ENCODE results near the gene SPP2.

Gene SPP2

GRCh38 chr2:234038076-234038802, 12.3 kb upstream of the SPP2 start:
- DNase-seq (ENCODE audit: low read depth), result no peak

DNA sequence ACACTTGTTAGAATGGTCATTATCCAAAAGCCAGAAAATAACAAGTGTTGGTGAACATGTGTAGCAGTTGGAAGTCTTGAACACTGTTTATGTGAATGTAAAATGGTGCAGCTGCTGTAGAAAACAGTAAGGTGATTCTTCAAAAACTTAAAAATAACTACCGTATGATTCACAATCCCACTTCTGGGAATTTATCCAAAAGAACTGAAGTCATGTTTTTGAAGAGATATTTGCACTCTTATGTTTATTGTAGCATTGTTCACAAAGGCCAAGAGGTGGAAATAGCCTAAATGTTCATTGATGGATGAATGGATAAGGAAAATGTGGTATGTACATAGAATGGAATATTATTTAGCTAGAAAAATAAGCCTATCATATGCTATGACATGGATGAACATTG, 6.3 kb upstream of the SPP2 start:
- no peak for DNase-seq (ENCODE audit: low read depth)

DNA sequence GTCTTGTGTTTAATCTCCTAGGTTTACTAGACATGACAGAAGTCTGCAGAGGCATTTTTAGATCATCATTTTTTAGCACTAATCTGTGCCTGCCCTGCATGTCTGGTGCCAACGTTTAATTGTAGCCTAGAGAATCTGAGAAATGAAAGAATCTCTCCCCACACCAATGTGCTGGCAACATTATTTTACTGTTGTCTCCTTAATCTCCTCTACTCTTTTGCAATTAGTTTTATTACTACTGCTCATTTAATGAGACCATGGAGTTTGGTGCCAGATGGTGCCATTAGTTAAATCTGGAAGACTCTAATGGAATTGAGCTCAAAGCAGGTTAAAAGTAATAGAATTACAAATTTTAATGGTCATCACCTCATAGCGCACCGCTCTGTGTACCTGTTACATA, 4.0 kb upstream of the SPP2 start:
- DNase-seq (ENCODE audit: low read depth), result no peak

GRCh38 chr2:234047361-234047760, 3.1 kb upstream of the SPP2 start:
- DNase-seq (ENCODE audit: low read depth), result no peak

DNA sequence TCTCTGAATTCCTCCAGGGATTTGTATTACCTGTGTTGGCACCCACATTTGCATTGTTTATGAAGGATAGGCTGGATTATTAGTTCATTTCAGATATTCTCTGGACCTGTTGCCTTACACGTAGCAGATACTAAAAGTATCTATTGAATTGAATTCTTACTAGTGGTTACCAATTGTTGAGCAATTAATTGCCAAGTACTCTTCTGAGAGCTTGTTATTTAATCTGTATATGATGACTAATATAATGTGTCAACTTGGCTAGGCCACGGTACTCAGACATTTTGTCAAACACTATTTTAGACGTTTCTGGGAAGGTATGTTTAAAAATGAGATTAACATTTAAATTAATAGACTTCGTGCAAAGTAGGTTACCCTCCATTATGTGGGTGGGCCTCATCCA, 2.5 kb upstream of the SPP2 start:
- DNase-seq (ENCODE audit: low read depth), result no peak

DNA sequence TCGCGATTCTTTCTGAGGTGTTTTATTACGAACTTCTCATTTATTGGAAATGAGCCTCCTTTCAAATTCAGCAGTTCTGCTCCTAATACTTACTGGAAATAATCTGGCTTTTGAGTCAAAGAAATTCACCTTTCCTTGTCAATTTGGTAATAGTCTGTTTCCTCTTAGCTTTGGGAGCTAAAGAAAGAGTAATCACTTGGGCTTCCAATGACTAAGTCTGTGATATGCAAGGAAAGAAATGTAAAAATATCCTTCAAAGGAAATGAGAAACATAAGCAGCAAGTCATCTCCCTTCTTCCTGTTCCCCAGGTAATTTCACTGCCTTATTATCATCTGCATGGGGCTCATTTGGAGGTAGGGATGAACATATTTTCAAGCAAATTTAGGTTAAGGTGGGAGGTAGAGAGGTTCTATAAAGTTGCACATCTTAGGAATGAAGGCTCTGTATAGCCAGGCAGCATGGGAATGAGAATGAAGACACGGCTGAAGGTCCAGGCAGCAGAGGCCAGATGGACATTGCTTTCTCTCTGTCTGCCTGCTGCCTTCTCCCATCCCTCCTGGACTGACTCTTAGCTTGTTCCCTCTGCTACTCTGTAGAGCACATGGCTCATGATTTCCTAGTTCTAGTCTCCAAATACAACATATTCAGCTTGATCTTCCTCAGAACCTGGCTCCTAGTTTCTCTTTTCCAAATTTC, 1.0 kb downstream of the SPP2 start:
- no peak for DNase-seq (ENCODE audit: low read depth)

DNA sequence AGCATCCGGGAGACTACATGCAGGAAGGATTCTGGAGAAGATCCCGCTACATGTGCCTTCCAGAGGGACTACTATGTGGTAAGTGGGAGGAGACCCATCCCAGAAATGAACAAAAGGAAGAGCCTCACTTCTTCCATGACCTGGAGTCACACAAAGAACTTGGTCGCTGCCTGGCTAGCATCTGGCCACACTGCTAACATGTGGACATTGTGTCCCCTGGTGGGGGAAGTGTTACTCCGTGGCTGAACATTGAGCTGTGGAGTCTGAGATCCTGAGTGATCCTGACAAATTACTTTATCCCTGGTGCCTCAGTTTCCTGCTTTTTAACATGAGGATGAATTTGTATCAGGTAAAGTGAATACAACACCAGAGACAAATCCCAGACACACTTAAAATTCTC, 8.4 kb downstream of the SPP2 start:
- no peak for DNase-seq (ENCODE audit: low read depth)

- no peak for DNase-seq (ENCODE audit: low read depth)
Observed at GRCh38 chr2:234060236-234060635, 9.7 kb downstream of the SPP2 start.

DNA sequence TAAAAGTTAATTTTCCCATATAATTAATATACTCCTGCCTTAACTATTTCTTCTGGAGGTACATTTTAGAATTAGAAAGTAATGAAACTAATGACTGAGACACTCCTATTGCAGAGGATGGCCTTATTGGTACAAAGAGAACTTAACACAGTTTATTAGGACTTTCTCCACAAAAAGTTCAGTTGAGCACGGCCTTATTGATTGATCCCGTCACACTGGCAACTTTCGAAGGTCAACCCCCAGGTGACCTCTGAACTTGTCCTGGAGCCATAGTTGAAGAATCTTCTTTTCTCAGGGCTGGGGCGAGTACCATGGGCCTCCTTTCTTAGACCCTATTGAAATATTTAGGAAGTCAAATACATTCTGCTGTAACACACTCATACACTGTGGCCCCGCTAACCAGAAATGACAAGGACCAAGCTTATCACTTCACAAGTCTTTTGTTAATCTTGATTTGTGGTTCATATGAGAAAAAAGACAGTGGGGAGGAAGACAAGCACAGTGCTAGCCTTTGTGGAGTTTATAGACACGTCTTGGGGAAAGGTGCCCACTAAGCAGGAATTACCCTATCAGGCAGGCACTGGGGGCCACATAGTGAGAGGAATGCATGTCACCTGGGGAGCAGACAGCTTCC, 11.2 kb downstream of the SPP2 start:
- DNase-seq (ENCODE audit: low read depth), result no peak

- DNase-seq (ENCODE audit: low read depth), result no peak
Observed at GRCh38 chr2:234066587-234066986, 16.1 kb downstream of the SPP2 start.

- no peak for DNase-seq (ENCODE audit: low read depth)
Observed at GRCh38 chr2:234071664-234072063, 21.2 kb downstream of the SPP2 start.

DNA sequence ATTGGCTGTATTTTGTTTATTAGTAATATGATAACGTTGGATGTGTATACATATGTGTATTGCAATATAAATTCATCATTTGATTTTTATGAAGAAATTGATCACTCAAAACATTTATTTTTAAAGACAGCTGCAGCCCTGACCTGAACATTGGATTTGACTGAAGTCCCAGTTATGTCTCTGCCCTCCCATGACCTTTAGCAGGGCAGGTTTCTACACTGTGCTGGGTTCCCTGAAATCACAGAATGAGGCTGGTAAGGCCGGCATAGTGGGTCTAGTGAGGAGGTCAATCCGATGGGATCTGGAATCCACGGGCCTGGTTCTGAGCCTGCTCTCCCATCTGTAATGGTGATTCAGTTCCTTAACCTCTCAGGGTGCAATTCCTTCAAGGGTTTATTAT, 22.0 kb downstream of the SPP2 start:
- no peak for DNase-seq (ENCODE audit: low read depth)

GRCh38 chr2:234074751-234075517, 24.4 kb downstream of the SPP2 start:
- no peak for DNase-seq (ENCODE audit: low read depth)

DNA sequence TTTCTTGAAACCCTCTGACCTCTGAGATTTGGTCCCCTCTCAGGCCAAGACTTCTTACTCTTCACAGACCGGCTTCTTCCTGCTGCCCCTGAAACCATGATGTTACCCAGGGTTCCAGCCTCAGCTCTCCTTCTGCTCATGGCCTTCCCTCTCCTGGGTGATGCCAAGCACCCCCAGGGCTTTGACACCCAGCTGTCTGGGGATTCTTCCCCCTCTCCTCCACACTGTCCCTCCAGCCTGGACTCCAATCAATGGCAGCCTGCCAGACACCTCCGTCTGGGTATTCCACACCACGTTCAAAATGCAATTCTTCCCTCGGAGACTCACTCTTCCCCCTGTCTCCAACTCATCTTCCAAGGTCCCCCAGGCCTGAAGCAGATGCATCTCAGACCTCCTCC, 25.0 kb downstream of the SPP2 start:
- no peak for DNase-seq (ENCODE audit: low read depth)

DNA sequence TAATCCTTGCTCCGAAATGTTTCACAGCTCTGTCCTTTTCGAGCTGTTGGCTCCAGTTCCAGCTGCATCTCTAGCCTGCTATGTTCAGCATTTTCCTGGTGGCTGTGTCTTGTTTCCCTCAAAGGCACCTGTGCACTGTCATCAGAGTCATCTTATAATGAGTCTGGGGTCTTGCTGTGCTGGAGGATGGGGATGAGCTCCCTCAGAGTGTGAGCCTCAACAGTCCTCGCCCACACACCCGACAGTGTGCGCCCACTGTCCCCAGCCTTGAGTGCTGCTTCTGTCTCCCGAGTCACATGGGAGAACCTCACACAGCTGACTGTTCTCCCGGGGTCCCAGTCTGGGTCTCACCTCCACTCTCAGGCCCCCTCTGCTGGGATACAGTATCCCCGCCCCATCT, 25.4 kb downstream of the SPP2 start:
- no peak for DNase-seq (ENCODE audit: low read depth)

GRCh38 chr2:234076451-234076850, 25.9 kb downstream of the SPP2 start:
- DNase-seq (ENCODE audit: low read depth), result no peak

- DNase-seq (ENCODE audit: low read depth), result no peak
Observed at GRCh38 chr2:234078129-234078528, 27.6 kb downstream of the SPP2 start.

DNA sequence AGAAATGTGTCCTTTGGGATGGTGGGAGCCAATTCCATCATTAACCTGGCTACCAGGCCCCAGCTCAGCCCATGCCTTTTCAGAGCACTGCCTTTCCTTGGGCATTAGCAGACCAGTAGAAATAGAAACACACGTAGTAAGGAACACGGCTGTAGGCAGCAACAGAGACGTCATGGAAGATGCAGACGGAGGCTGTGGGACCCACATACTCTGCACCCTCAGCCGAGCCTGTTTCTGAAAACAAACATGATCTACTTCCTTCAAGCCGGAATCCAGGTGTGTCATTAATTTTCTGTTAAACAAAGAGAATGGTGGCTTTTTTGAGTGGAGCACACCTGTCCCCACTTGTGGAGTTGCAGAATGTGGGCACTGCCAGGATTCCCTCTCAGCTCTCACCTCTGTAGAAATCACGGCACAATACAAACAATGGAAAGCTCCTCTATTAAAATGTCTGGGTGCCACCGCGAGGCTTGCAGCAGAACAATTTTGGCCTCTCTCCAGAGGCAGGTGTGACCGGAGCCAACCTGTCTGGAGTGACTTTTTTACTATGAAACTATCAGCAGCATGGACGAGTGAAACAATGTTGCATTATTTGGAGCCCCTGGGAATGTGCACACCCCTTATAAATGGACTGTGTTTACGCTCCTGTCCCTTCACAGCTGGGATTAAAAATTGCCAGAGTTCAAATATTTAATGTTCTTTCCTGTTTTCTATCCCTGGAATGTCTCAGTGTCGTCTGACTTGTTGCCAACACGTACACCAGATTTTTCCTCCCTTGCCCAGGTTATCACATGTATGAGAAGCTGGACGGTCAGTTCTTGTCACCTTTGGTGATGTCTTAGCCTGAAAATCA, 31.7 kb downstream of the SPP2 start:
- no peak for DNase-seq (ENCODE audit: low read depth)

DNA sequence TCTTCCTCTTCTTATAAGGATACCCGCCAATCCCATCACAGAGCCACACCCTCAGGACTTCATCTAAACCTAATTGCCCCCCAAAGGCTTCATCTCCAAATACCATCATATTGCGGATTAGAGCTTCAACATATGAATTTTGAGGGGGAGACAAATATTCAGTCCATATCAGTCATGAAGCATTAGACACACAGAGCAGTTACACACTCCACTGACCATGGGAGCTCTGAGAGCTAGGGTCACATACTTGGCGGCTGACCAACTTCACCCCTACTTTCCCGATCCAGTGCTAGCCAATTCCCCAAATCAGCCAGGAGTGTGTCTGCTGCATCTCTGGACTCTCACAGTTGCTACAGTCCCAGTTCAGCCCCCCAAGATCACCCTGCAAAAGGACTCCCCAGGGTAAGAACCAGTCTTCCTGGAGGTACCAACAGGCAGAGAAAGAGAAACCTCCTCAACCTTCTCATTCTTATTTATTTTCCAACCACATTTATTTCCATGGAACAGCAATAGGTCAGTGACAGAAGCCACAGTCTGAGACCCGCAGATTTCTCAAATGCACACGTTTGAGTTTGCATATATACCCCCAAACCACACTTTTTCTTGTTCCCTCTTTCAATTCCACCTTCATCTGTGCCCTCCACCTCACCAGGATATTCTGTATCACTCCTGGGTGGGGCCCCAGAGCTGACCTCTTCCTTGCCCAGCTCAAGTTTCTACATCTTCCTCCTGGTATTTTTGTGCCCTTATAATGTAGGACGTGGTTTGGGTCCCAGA, 33.3 kb downstream of the SPP2 start:
- DNase-seq (ENCODE audit: low read depth), result no peak

DNA sequence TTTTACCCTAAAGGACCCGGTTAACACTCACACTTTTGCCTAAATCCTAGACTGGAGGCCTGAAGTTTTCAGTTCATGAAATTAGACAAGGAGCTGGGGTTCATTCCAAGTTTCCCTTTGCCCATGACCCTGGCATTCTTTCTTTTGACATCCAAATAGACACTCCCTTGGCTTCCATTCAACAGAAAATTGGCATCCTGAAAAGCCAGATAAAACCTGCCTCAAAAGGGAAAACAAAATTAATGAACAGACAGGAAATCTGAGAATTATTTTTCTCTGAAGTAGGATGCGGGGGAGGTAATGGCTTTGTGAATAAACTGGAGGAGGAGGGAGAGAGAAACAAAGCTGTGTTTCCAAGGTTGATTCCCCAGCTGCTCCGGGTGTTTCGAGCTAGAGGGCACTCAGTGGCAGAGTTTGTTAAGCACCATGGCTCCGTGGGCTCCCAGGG, 41.0 kb downstream of the SPP2 start:
- no peak for DNase-seq (ENCODE audit: low read depth)

- no peak for DNase-seq (ENCODE audit: low read depth)
Observed at GRCh38 chr2:234091883-234092282, 41.4 kb downstream of the SPP2 start.
